ENCODE measurements around the gene ANAPC4.

The ANAPC4 gene

GRCh38 chr4:25442863-25443307 lies 65.8 kb downstream of the ANAPC4 start:
- no peaks in the 10 kb centered on the region for H3K4me1 ChIP-seq
- no peaks in the 10 kb centered on the region for H3K36me3 ChIP-seq
- no peaks in the 10 kb centered on the region for H3K9me3 ChIP-seq
- H3K27me3 ChIP-seq: peaks cover 5% of the 10 kb centered on the region; the same call in 1 of the 2 replicates
- TF ChIP-seq CTCF (IDR thresholded peaks at IDR 0.05; ENCODE audit: low read depth, low read length): no peak
- no peak overlapping the region for H3K4me3 ChIP-seq (ENCODE audit: low read depth, low read length)
- no peak for DNase-seq

- Histone ChIP-seq H3K4me3 (ENCODE audit: low read depth, low read length) (no peak overlapping the region), H3K9me3 (no peaks in the 10 kb centered on the region), H3K27me3 (peaks cover 5% of the 10 kb centered on the region; the same call in 1 of the 2 replicates), H3K4me1 (no peaks in the 10 kb centered on the region), H3K36me3 (no peaks in the 10 kb centered on the region)
- DNase-seq: no peak
- no peak for TF ChIP-seq CTCF (IDR thresholded peaks at IDR 0.05; ENCODE audit: low read depth, low read length)
These were observed 66.8 kb downstream of the ANAPC4 start for GRCh38 chr4:25443851-25444250.

GRCh38 chr4:25446611-25447010 lies 69.5 kb downstream of the ANAPC4 start:
- Histone ChIP-seq H3K36me3 (no peaks in the 10 kb centered on the region), H3K4me1 (no peaks in the 10 kb centered on the region), H3K27me3 (peaks cover 5% of the 10 kb centered on the region; the same call in 1 of the 2 replicates), H3K9me3 (no peaks in the 10 kb centered on the region), H3K4me3 (ENCODE audit: low read depth, low read length) (no peak overlapping the region)
- no peak for TF ChIP-seq CTCF (IDR thresholded peaks at IDR 0.05; ENCODE audit: low read depth, low read length)
- no peak for DNase-seq

- no peak for DNase-seq
- no peak overlapping the region for H3K4me3 ChIP-seq (ENCODE audit: low read depth, low read length)
- H3K36me3 ChIP-seq: no peaks in the 10 kb centered on the region
- no peaks in the 10 kb centered on the region for H3K9me3 ChIP-seq
- peaks cover 5% of the 10 kb centered on the region; the same call in 1 of the 2 replicates for H3K27me3 ChIP-seq
- H3K4me1 ChIP-seq: no peaks in the 10 kb centered on the region
- no peak for TF ChIP-seq CTCF (IDR thresholded peaks at IDR 0.05; ENCODE audit: low read depth, low read length)
These were observed 71.5 kb downstream of the ANAPC4 start for GRCh38 chr4:25448379-25449109.

- no peak overlapping the region for H3K4me3 ChIP-seq (ENCODE audit: low read depth, low read length)
- no peak for TF ChIP-seq CTCF (IDR thresholded peaks at IDR 0.05; ENCODE audit: low read depth, low read length)
- H3K4me1 ChIP-seq: no peaks in the 10 kb centered on the region
- H3K9me3 ChIP-seq: no peaks in the 10 kb centered on the region
- H3K27me3 ChIP-seq: peaks cover 5% of the 10 kb centered on the region; the same call in 1 of the 2 replicates
- no peak for DNase-seq
- H3K36me3 ChIP-seq: no peaks in the 10 kb centered on the region
These were observed 72.2 kb downstream of the ANAPC4 start for GRCh38 chr4:25449270-25449669.

GRCh38 chr4:25449688-25450087 lies 72.6 kb downstream of the ANAPC4 start:
- no peak for DNase-seq
- Histone ChIP-seq H3K4me1 (no peaks in the 10 kb centered on the region), H3K36me3 (no peaks in the 10 kb centered on the region), H3K4me3 (ENCODE audit: low read depth, low read length) (no peak overlapping the region), H3K9me3 (no peaks in the 10 kb centered on the region), H3K27me3 (peaks cover 5% of the 10 kb centered on the region; the same call in 1 of the 2 replicates)
- no peak for TF ChIP-seq CTCF (IDR thresholded peaks at IDR 0.05; ENCODE audit: low read depth, low read length)
